ENCODE measurements around the gene ACLY. TPM values are rescaled to one million over a fixed set of nuclear protein-coding genes. Genes with fewer than 3 reads are reported as not detected.

ACLY gene
- total RNA-seq, 1 experiment from 2014 or later, result 350 TPM

GRCh38 chr17:41864836-41865595 is 53.7 kb downstream of the ACLY start, which contains the start of gene KLHL11 (continued):
- TF ChIP-seq ATF1 (CRISPR knock-in tag; IDR thresholded peaks at IDR 0.05) (0 out of 2 replicates have a peak, but pooled peaks have one; percentile 39), EMX1 (CRISPR knock-in tag; IDR thresholded peaks at IDR 0.05) (peak; percentile 16; the same call in 1 of the 2 replicates), NFE2L1 (CRISPR knock-in tag; IDR thresholded peaks at IDR 0.05) (no peak), JAZF1 (CRISPR knock-in tag; IDR thresholded peaks at IDR 0.05) (no peak), MXD4 (CRISPR knock-in tag; IDR thresholded peaks at IDR 0.05; ENCODE audit: borderline replicate concordance) (no peak), JUN (CRISPR knock-in tag; IDR thresholded peaks at IDR 0.05) (peak; percentile 64; the same call in 1 of the 2 replicates), SP1 (CRISPR knock-in tag; conservative IDR thresholded peaks at IDR 0.05) (peak; percentile 69), RELA (CRISPR knock-in tag; IDR thresholded peaks at IDR 0.05; ENCODE audit: borderline replicate concordance) (no peak), PRDM15 (CRISPR knock-in tag; IDR thresholded peaks at IDR 0.05) (no peak), PRRX2 (CRISPR knock-in tag; IDR thresholded peaks at IDR 0.05) (no peak), KAT7 (CRISPR knock-in tag; IDR thresholded peaks at IDR 0.05; ENCODE audit: borderline replicate concordance) (0 out of 2 replicates have a peak, but pooled peaks have one; percentile 24), ZNF219 (CRISPR knock-in tag; IDR thresholded peaks at IDR 0.05; ENCODE audit: borderline replicate concordance) (peak; percentile 53; the same call in 1 of the 2 replicates), ELF4 (CRISPR knock-in tag; IDR thresholded peaks at IDR 0.05; ENCODE audit: low read depth) (no peak), E2F4 (CRISPR knock-in tag; IDR thresholded peaks at IDR 0.05; ENCODE audit: borderline replicate concordance, low read depth) (no peak), CREB1 (CRISPR knock-in tag; IDR thresholded peaks at IDR 0.05) (peak; percentile 9; the same call in 1 of the 2 replicates), MYBL2 (CRISPR knock-in tag; IDR thresholded peaks at IDR 0.05) (no peak), E2F5 (CRISPR knock-in tag; IDR thresholded peaks at IDR 0.05) (no peak), ERG (CRISPR knock-in tag; IDR thresholded peaks at IDR 0.05) (no peak), SMAD3 (CRISPR knock-in tag; IDR thresholded peaks at IDR 0.05; ENCODE audit: borderline replicate concordance) (no peak), ZNF425 (CRISPR knock-in tag; conservative IDR thresholded peaks at IDR 0.05) (no peak), FOXK1 (CRISPR knock-in tag; IDR thresholded peaks at IDR 0.05) (peak; percentile 64; the same call in 1 of the 2 replicates), ZNF532 (CRISPR knock-in tag; IDR thresholded peaks at IDR 0.05; ENCODE audit: borderline replicate concordance) (no peak)
